ENCODE data around the gene RERE. TPM values are rescaled to one million over a fixed set of nuclear protein-coding genes. Genes with fewer than 3 reads are reported as not detected.
A peak's percentile ranks its signal among the peaks of the same experiment; 100 is the strongest.

RERE gene
- polyA plus RNA-seq, 1 of the 3 experiments (the other 2 are of a cell fraction), result 8.1 TPM

GRCh38 chr1:8718850-8719361 is 98.5 kb downstream of the RERE start (continued):
- TF ChIP-seq, protein P1, sequence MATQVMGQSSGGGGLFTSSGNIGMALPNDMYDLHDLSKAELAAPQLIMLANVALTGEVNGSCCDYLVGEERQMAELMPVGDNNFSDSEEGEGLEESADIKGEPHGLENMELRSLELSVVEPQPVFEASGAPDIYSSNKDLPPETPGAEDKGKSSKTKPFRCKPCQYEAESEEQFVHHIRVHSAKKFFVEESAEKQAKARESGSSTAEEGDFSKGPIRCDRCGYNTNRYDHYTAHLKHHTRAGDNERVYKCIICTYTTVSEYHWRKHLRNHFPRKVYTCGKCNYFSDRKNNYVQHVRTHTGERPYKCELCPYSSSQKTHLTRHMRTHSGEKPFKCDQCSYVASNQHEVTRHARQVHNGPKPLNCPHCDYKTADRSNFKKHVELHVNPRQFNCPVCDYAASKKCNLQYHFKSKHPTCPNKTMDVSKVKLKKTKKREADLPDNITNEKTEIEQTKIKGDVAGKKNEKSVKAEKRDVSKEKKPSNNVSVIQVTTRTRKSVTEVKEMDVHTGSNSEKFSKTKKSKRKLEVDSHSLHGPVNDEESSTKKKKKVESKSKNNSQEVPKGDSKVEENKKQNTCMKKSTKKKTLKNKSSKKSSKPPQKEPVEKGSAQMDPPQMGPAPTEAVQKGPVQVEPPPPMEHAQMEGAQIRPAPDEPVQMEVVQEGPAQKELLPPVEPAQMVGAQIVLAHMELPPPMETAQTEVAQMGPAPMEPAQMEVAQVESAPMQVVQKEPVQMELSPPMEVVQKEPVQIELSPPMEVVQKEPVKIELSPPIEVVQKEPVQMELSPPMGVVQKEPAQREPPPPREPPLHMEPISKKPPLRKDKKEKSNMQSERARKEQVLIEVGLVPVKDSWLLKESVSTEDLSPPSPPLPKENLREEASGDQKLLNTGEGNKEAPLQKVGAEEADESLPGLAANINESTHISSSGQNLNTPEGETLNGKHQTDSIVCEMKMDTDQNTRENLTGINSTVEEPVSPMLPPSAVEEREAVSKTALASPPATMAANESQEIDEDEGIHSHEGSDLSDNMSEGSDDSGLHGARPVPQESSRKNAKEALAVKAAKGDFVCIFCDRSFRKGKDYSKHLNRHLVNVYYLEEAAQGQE (IDR thresholded peaks at IDR 0.05; ENCODE audit: low read depth, low read length), result no peak
- TF ChIP-seq, protein P2, sequence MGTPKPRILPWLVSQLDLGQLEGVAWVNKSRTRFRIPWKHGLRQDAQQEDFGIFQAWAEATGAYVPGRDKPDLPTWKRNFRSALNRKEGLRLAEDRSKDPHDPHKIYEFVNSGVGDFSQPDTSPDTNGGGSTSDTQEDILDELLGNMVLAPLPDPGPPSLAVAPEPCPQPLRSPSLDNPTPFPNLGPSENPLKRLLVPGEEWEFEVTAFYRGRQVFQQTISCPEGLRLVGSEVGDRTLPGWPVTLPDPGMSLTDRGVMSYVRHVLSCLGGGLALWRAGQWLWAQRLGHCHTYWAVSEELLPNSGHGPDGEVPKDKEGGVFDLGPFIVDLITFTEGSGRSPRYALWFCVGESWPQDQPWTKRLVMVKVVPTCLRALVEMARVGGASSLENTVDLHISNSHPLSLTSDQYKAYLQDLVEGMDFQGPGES (IDR thresholded peaks at IDR 0.05; ENCODE audit: low read depth, low read length), result no peak
- TF ChIP-seq GATA2 (CRISPR knock-in tag; IDR thresholded peaks at IDR 0.05), result no peak
- TF ChIP-seq MXI1 (IDR thresholded peaks at IDR 0.05; ENCODE audit: low read depth, low read length), result 0 out of 2 replicates have a peak, but pooled peaks have one; percentile 13
- TF ChIP-seq JUND (IDR thresholded peaks at IDR 0.05), result no peak
- no peak for TF ChIP-seq FOSL2 (IDR thresholded peaks at IDR 0.05; ENCODE audit: borderline replicate concordance, low read depth)
- peak; percentile 64 for TF ChIP-seq RAD21 (IDR thresholded peaks at IDR 0.05; ENCODE audit: low read length)

DNA sequence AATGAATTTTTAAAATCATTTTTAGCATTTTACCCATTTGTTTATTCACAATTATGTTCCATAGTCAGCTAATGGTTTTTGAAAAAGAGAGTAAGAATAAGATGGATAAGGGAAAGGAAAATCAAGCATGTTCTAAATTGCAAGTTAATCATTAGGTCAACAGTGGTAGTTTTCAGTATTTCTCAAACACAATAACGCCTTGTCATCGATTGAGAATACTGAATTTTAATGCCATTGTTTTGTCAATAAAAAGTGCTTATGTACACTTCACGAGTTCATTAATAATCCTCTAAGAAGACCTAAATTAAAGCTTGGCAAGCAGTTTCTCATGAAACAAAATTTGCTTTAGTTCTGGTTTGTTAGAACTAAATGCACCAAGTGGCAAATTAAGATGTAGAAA is 100.3 kb downstream of the RERE start:
- H3K27ac ChIP-seq (ENCODE audit: low read depth in 2 of 2, low read length in 1 of 2), result no peak overlapping the region
- no peak for DNase-seq
- no peak overlapping the region for H3K4me2 ChIP-seq
- H3K9ac ChIP-seq, result no peak overlapping the region
- ChIA-PET POLR2A (no interaction called here), CTCF (interaction anchor here (0.5 to 5.1 kb wide), 9 partner anchors 10 to 824 kb away, joined by 3 to 44 read pairs (median 11); no protein-coding TSS in a partner anchor)
- peaks cover 17 to 22% of the 10 kb centered on the region in 2 experiments; a peak in 3 of 4 replicates for H3K4me1 ChIP-seq (ENCODE audit: control insufficient read depth in 1 of 2, insufficient read depth in 2 of 2, low read depth in 1 of 2, low read length in 1 of 2)
- H3K9me3 ChIP-seq, result no peaks in the 10 kb centered on the region; the same call in 1 of the 2 replicates
- no peaks in the 10 kb centered on the region for H3K9me2 ChIP-seq
- no peak overlapping the region for H3K4me3 ChIP-seq (ENCODE audit: low read depth in 2 of 2, low read length in 1 of 2)
- peaks cover 23% of the 10 kb centered on the region for H3F3A ChIP-seq (replicated peaks; ENCODE audit: insufficient read depth)
- H2AFZ ChIP-seq (ENCODE audit: low read depth), result no peak overlapping the region
- no peaks in the 10 kb centered on the region for H3K27me3 ChIP-seq (ENCODE audit: insufficient read depth)
- peaks cover 17% of the 10 kb centered on the region; the same call in 1 of the 2 replicates for H3K79me2 ChIP-seq (ENCODE audit: insufficient read depth)
- H4K20me1 ChIP-seq (ENCODE audit: insufficient read depth), result no peaks in the 10 kb centered on the region
- 88% methylated on average over 3 of the region's 3 CpGs for WGBS (ENCODE audit: low lambda C conversion rate)
- no peaks in the 10 kb centered on the region for H3K36me3 ChIP-seq (replicated peaks in 1 of 2; ENCODE audit: control insufficient read depth in 1 of 2, insufficient read depth in 2 of 2, low read length in 1 of 2)
- TF ChIP-seq TAF1 (IDR thresholded peaks at IDR 0.05; ENCODE audit: borderline replicate concordance, low read depth, low read length) (no peak), RCOR1 (IDR thresholded peaks at IDR 0.05; ENCODE audit: low read length) (no peak)

DNA sequence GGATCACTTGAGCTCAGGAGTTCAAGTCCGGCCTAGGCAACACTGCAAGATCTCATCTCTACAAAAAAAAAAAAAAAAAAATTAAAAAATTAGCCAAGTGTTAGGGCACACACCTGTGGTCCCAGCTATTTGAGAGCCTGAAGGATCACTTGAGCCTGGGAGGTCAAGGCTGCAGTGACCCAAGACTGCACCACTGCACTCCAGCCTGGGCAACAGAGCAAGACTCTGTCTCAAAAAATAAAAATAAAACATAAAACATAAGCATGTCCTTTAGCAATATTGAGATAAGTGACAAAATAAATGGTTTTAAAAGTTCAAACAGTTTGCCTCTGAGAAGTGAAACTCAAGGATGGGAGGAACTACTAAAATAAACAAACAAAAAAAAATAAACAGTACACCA is 101.2 kb downstream of the RERE start:
- ChIA-PET CTCF (interaction anchor here (0.9 to 5.1 kb wide), 4 partner anchors 11 to 155 kb away, joined by 3 to 44 read pairs (median 24); no protein-coding TSS in a partner anchor), POLR2A (interaction anchor here (0.6 kb wide), 1 partner anchor 132 kb away, joined by 4 read pairs; no protein-coding TSS in a partner anchor)
- Histone ChIP-seq H3K36me3 (replicated peaks in 1 of 2; ENCODE audit: control insufficient read depth in 1 of 2, insufficient read depth in 2 of 2, low read length in 1 of 2) (no peaks in the 10 kb centered on the region), H3K9ac (no peak overlapping the region), H3K4me1 (ENCODE audit: control insufficient read depth in 1 of 2, insufficient read depth in 2 of 2, low read depth in 1 of 2, low read length in 1 of 2) (peaks cover 26% of the 10 kb centered on the region in 2 experiments; a peak in 3 of 4 replicates), H3K27ac (ENCODE audit: low read depth in 2 of 2, low read length in 1 of 2) (no peak overlapping the region), H3K9me2 (no peaks in the 10 kb centered on the region), H2AFZ (ENCODE audit: low read depth) (no peak overlapping the region), H3K27me3 (ENCODE audit: insufficient read depth) (no peaks in the 10 kb centered on the region), H3K4me3 (ENCODE audit: low read depth in 2 of 2, low read length in 1 of 2) (no peak overlapping the region), H3F3A (replicated peaks; ENCODE audit: insufficient read depth) (peaks cover 32% of the 10 kb centered on the region), H3K79me2 (ENCODE audit: insufficient read depth) (peaks cover 21% of the 10 kb centered on the region), H4K20me1 (ENCODE audit: insufficient read depth) (no peaks in the 10 kb centered on the region), H3K4me2 (no peak overlapping the region), H3K9me3 (no peaks in the 10 kb centered on the region; the same call in 1 of the 2 replicates)
- DNase-seq, result no peak
- WGBS (ENCODE audit: low lambda C conversion rate), result 100% methylated on average over 1 of the region's 1 CpG
- no peak for TF ChIP-seq USF1 (IDR thresholded peaks at IDR 0.05; ENCODE audit: borderline replicate concordance, low read depth)
- no peak for TF ChIP-seq NRF1 (IDR thresholded peaks at IDR 0.05; ENCODE audit: low read depth, low read length)
- TF ChIP-seq NFIC (IDR thresholded peaks at IDR 0.05; ENCODE audit: borderline replicate concordance), result no peak
- TF ChIP-seq EZH2phosphoT487 (IDR thresholded peaks at IDR 0.05; ENCODE audit: borderline replicate concordance, low read depth), result no peak
- no peak for TF ChIP-seq JUND (IDR thresholded peaks at IDR 0.05)
- no peak for TF ChIP-seq MEF2A (IDR thresholded peaks at IDR 0.05; ENCODE audit: borderline replicate concordance, low read depth)
- TF ChIP-seq, protein P3, sequence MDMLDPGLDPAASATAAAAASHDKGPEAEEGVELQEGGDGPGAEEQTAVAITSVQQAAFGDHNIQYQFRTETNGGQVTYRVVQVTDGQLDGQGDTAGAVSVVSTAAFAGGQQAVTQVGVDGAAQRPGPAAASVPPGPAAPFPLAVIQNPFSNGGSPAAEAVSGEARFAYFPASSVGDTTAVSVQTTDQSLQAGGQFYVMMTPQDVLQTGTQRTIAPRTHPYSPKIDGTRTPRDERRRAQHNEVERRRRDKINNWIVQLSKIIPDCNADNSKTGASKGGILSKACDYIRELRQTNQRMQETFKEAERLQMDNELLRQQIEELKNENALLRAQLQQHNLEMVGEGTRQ (IDR thresholded peaks at IDR 0.05; ENCODE audit: borderline replicate concordance, low read depth, low read length), result no peak
- no peak for TF ChIP-seq TEAD4 (IDR thresholded peaks at IDR 0.05; ENCODE audit: borderline replicate concordance, insufficient read depth)
- TF ChIP-seq GATA2 (CRISPR knock-in tag; IDR thresholded peaks at IDR 0.05), result no peak

All from SK-N-SH (cell line).